Stimulated activated naive CD4-positive, alpha-beta T cell (primary cell): ENCODE measurements around the gene ENAH.
"Not testable (repeated sequence)": the region's sequence is repeated elsewhere in the genome, so short reads cannot be mapped to it uniquely, and the experiment has no call there.

Experiments
- DNase-seq, 6 experiments: peaks; one replicate each; lab custom pipeline; 2025; lab: John Stamatoyannopoulos, UW

Gene ENAH

DNA sequence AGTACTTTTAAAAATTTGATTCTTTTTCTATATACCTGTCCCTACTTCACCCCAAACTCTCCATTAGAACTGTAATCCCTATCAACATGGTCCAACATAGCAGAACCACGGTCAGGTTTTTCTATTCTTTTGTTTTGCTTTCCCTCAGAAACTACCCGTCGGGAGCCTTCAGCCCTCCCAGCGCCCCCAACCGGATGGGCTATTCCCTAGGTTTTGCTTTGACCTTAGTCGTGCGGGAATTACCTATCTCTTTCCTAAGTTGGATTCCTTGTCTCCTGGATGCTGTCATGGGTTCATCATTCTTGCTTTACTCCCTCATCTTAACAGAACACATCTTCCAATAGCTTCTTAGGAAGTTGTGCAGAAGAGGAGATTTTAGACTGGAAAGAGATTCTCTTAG lies 127.5 kb downstream of the ENAH start:
- no peak for DNase-seq

DNA sequence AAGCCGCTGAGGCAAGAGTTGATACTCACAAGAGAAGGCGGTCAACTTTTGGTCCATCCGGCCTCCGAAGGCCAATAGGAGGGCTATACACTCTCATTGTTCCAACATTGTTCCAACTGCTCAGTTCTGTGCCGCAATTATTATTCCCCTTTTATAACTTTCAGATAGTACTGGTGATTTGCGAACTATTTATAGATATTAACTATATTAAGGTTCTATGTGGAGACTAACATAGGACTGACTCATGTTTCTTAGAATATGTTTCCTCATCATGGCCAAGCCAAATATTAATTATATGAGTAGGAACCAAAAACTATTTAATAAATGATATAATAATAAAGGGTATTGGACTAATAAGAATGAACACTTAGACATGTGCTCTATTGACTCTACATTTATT lies 128.4 kb downstream of the ENAH start:
- no peak for DNase-seq

DNA sequence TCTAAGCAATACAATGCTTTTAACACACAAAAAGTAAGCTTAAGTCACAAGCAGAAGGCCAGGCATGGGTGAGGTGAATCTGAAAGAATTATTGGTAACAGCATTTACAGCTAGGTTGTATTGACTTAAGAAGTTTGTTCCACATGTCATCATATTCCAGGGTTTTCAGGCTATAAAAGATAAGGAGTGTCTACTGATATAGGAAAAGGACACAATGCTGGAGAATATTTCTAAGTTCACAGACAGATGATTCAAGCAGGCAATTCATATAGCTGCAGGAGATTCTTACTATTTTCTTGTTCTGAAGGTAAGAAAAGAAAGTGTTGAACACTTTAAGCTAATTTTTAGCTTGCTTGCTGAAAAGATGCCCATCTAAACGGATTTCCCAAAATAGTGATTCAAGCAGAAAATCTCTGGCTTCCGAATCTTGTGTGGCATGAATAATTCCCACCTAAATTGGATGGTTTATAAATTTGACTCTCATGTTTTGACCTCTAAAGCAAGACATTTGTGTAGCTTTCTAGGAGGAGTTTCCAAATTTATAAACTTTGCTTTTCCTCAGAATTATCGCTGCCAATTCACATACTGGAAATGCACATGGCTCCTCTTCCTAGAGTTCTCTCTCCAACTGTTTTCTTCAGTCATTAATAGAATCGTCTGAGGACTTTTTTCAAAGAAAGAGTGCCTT lies 129.5 kb downstream of the ENAH start:
- DNase-seq: no peak

DNA sequence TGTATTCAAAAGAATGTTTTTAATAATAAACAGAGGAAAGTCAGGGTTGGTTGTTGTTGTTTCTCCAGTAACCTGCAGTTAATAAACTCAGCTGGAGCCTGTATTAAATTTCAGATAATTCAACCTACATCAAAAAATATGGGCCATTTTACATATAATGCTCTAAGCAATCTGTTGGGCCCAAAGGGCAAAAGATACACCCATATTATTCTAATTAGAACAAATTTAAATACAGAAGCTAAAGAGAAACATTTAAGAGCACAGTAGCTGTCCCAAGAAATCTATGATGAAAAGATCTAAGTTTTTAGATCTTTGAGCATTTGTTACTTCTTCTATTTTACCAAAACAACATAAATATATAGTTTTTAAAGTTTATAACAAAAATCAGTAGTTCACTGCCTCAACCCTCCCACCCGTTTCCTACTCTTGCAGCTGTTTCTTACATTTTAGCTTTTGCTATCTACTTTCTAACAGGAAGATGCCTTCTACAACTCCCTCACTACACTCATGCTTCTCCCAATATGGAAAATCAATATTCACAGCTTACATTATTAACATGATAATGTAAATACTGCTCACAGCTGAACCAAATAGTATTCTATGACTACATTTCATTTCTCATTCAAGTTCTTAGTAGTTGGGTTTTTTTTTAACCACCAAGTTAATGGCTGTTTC lies 130.2 kb downstream of the ENAH start:
- DNase-seq: no peak

DNA sequence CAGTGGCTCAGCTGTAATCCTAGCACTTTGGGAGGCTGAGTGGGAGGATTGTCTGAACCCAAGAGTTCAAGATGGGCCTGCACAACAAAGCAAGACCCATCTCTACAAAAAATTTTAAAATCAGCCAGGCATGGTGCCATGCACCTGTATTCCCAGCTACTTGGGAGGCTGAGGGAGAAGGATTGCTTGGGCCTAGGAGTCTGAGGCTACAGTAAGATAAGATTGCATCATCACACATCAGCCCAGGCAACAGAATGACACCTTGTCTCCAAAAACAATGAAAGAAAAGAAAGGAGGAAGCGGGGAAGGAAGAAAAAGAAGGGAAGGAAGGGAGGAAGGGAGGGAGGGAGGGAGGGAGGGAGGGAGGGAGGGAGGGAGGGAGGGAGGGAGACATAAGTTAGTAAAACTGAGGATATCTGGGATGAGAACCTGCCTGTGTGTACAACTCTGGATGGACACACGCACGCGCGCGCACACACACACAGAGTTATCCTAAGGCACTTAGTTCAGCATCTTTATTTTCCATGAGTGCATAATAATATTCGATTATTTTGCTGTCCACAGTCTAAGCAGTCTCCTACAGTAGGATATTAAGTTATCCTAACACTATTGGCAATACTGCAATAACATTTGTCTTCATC lies 132.2 kb downstream of the ENAH start:
- no peak for DNase-seq

DNA sequence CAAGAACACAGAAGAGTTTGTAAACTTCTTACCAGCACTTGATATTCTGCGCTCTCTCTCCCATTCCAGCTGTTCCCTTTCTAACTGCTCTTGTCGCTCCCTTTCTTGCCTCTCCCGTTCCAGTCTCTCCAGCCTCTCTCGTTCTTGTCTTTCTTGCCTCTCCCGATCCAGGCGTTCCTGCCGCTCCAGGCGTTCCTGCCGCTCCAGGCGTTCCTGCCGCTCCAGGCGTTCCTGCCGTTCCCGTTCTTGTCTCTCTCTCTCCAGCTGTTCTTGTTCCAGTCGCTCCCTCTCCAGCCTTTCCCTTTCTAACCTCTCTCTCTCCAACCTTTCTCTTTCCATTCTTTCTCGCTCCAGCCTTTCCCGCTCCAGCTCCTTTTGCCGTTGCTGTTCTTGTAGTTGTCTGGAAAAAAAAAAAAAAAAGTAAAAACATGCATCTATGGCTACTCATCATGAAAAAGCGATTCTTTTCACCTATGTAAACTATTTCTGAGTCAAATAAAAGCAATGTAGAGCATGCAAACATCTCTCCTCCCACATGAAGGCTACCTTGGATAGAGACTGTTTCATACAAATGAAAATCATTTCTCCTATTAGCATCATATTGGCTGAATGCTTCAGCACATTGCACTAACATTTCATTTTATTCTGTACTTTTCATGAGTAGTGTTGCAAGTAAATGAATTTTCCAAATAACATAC lies 133.6 kb downstream of the ENAH start:
- DNase-seq: no peak

DNA sequence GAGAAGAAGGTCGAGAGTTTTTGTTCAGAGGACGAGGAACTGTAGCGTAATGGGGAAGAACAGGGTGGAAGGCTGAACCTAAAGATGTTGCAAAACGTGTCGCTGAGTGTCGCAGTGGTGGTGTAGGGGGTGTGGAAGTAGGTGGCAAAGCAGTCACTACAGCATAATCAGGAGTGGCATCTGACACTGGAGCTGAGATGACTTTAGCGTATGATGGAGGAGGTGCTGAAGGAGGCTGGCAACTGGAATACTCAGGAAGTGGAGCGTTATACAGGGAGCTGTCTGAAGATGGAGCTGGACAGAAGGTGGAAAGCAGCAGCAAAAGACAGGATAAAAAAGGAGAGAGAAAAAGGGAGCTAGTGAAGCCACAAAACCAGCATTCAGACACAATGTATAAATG lies 135.2 kb downstream of the ENAH start:
- no peak for DNase-seq

DNA sequence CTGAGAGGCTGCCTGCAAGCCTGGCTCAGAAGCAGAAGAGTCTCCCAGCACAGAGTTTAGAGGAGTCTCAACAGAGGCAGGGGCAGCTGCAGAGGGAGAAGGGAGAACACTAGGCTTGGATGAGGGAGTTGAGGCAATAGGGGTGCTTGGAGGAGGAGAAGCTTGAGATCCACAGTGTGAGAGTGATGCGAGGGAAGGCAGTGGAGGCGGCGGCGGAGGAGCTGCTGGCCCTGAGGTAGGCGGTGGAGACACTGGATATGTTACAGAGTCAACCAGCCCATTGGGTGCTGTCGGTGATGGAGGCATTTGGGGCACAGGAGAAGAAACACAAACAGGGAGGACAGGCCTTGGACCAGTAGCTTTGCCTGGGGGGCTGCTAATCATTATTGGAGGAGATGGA lies 135.7 kb downstream of the ENAH start:
- no peak for DNase-seq

DNA sequence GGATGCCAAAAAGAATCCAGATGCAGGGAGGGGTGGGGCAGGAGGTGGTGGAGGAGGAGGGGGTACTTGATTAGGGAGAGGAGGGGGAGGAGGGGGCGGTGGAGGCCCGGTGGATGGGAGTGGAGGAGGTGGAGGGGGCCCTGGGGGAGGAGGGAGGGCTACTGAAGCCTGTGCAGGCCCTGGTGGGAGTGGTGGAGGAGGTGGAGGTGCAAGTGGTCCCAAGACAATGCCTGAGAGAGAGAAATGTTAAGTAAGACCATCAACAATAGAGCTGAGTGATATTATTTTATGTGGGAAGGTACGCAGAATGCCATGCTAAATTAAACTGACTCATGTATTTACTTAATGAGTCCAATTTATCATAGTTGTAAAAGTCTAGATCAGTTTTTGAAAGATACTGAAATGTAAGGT lies 138.2 kb downstream of the ENAH start:
- no peak for DNase-seq

DNA sequence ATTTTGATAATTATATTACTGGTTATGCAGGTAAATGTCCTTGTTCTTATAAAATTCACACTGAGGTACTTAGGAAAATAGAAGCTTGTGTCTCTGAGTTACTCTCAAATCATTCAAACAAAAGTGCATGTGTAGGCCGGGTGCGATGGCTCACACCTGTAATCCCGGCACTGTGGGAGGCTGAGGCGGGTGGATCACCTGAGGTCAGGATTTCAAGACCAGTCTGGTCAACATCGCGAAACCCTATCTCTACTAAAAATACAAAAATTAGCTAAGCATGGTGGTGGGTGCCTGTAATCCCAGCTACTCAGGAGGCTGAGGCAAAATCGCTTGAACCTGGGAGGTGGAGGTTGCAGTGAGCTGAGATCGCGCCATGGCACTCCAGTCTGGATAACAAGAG lies 139.3 kb downstream of the ENAH start:
- DNase-seq: not testable (repeated sequence)

DNA sequence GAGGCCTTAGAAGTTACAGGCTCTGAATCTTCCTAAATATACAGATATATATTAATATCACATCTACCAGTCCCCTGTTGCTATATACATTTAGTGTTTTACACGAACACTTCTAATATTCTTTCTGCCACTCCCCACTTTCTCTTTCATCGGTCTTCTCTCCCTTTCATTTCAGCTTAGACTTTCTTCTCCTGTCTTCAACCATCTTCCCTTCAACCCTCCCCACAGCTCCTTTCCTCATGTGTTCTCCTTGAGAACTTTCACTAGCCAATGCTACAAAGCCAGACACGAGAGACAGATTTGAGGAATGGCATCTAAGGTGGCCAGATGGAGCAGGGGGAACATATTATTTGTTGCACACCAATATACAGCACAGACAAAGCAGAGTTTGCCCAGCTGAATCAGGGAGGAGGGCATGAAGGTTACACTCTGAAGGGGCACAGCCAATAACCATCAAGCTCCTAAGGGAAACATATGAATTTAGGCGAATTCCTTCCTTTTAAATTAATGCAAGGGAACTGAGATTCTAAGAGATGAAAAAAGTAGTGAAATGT lies 141.0 kb downstream of the ENAH start:
- no peak for DNase-seq

DNA sequence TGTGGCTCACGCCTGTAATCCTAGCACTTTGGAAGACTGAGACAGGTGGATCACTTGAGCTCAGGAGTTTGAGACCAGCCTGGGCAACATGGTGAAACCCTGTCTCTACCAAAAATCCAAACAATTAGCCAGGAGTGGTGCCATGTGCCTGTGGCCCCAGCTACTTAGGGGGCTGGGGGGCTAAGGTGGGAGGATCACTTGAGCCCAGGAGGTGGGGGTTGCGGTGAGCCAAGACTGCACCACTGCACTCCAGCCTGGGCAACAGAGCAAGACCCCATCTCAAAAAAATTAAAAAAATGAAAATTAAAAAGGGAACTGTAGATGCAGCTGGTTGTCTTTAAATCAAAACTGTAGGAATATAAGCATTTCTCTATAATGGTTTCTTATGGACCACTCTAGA lies 142.2 kb downstream of the ENAH start:
- not testable (repeated sequence) for DNase-seq

DNA sequence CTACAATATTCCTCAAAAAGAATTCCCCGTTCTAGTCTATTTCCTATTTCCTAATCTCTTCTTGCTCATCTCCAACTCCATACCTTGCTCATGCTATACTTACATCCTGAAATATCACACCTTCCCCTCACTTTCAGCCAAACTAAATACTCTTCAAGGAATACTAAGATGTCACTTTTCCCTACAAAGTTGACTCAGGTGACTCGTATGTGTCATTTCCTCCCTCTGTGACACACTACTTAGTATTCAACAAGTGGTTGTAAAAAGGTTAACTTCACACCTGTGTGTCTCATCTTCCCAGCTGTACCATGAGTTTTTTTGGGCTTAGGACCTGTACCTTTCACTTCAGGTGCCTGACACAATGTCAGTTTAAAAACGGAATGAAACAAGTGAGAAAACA lies 143.2 kb downstream of the ENAH start:
- DNase-seq: no peak

DNA sequence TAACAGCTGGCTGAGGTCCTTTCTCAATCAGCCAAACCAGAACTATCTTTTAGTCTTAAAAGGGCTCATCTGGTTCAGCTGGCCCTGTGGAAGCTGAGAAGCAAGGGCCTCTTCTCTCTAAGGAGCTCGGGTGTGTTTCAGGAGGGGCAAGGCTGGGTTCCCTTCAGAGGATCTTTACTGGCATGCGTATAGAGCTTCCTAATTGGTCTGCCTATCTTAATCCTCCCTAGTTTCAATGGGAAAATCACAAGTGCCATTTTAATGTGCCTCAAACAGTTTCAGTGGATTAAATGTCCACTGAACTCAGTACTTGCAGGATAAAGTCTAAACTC lies 143.6 kb downstream of the ENAH start:
- no peak for DNase-seq

DNA sequence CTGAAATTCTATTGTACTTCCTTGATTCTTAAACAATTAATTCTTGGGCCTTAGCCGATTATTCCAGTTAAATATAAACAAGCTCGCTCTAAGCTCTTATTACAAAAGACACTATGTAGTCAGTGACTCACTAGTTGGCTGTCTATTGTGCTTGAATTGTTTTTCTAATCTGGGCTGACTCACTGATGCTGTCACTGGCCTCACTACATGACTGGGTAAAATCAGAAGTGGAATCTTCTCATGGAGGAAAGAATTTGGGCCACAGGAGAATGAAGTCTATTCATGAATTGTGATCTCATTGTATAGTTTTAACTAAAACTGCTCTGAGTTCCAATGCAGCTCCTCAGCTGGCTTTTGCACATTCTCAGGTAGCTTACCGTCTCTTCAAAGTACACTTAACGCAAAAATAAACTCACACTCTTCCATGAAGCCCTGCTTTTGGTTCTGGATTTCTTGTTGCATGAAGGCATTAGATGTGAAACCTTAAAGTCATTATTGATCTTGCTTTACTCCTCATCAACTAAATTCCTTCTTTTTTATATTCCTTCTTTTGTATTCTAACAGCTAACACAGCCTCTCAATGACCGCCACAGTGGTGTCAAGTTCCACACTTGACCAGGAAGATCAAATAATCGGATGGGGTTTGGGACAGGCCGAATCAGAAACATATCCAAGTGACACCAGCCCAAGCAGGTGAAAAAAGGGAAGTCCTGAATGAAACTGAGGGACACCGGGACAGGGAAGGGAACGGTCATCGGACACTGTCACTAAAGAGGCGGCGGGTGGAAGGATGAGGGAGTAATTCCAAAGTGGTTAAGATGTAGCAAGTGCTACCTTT lies 144.2 kb downstream of the ENAH start:
- no peak for DNase-seq

DNA sequence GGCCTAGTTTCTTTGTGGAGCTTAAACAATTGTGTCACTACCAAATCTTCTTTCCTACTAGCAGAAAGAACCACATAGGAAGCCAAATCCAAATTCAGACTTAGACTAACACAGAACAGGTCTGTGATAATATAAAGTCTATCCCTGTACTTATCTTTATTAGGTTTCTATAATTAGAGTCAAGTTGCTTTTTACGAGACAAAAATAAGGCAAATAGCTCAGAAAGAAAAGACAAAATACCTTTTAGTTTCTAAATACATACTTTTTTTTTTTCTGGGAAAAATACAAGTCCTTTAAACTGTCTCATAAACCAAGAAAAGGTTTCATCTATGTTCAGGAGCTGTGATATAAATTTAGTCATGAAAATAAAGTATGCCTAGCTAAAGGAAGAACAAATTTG lies 146.2 kb downstream of the ENAH start:
- no peak for DNase-seq

DNA sequence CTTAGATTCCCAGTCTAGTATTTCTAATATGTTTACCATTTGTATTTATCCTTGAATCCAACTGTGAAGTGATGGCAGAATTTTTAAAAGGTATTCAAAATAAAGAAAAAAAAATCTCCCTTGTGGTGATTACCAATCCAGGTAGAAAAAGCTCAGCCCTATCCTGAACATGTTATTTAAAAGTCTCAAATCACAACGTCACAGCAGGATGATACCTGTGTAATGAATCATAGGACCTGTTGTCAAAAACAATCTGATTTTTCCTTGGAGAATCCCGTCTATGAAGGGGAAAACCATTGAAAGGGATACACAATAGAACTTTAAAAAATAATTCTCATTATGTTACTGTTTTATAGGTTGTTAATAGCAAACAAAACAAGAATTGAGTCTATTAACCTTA lies 148.1 kb downstream of the ENAH start:
- DNase-seq: no peak

DNA sequence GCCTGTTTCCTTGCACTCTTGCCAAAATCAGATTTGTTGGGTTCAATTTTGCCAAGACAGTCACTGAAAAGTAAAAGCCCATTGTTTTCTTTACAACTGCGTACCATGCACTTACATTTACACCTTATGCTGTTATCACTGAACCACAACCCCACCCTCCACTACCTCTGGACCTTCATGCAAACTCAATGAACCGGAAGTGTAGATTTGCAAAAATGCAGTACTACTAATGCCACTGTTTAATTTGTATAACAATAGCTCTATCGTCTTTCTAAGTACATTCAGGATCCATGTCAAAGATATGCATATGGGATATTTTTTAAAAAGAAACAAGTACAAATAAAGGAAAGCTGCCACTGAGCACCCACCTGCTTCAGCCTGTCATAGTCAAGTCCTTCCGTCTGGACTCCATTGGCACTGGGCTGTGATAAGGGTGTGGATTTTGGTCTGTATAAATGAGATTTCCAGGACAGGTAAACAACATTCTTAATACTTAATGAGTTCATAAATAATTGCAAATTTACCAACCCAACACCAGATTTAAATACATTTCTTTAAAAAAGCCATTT lies 152.2 kb downstream of the ENAH start:
- DNase-seq: no peak

DNA sequence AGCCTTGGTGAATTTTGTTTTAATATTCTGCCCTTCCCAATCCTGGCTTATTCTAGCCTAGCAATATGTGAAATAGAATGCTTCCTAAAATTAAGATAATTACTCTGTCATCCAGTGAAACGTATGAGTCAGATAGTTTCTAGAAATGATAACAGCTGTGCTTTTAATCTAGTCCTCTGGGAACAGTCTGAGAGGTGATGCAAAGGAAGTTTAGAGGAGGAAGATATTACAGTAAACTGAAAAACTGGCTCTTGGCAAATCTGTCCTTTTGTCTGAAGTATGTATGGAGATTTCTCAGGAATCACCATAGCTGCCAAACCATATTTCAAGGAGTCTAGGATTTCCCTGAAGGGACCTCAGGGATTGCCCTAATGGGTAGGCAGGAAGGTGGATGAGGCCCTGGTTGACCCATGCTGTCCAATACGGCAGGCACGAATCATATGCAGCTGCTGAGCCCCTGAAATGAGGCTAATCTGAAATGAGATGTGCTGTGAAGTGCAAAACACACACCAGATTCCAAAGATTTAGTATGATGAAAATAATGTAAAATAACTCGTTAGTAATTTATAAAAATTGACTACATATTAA lies 154.3 kb downstream of the ENAH start:
- DNase-seq: no peak

DNA sequence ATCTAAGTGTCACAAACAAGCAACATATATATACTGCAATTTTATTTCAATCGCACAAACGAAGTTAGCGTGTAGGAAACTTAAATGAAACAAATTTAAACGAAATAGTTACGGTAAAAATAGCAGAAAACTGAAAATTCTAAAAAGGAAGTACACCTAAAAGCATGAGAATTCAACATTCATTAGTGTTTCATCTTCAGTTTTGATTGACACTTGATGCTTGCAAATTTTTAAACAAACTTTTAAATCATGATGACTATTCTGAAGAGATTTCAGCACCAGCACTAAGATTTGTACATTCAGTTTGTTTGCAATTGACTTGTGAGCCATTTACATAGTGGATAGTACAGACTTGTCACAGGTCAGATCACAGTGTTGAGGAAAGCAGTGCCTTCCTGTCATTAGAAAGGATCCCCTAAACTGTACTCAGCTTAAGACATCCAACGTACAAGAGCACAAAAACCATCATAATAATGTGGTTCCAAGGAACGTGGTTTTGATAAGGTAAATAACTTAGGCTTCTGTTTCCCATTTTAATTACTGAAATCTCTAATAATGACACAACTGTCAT lies 158.0 kb downstream of the ENAH start:
- no peak for DNase-seq
